ENCODE results near the gene SDHB.

DNA sequence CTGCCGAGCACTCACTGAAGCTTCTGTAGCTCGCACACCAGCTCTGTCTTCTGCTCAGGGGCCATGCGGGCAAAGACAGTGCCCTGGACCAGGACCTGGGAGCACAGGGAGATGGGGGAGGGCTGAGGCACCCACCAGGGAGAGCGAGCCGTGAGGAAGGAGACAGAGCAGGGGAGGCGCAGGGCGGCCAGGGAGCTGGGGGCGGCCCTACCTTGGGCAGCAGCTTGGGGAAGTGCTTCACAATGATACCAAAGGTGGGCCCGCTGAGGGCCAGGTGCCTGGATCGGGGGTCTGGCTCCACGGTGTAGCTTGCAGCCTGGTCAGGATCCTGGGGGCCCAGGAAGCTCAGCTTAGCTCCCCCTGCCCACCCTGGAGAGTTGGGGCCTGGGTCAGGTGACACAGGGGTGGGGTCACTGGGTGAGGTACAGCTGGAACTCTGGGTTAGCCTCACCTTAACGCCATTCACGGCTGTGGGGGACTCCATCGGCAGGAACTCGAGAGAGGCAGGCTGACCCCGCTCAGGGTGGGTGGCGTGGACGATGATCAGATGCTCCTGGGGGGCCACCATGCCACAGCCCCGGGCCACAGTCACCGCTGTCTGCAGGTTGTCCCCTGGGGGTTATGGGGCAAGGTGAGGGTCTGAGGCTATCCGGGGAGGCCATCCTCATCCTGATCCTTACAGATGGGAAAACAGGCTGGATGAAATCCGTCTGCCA is 64.0 kb downstream of the SDHB start:
- TF ChIP-seq CTCF (IDR thresholded peaks at IDR 0.05; ENCODE audit: insufficient read depth, low read length) (no peak), POLR2AphosphoS5 (IDR thresholded peaks at IDR 0.05; ENCODE audit: low read depth) (no peak), REST (IDR thresholded peaks at IDR 0.05; ENCODE audit: insufficient replicate concordance, low read depth) (no peak), GABPA (IDR thresholded peaks at IDR 0.05; ENCODE audit: low read depth) (no peak)

All from HL-60 (cell line).